PC-3 (cell line): ENCODE data around the gene MYH9.

Experiments
- EZH2 ChIP-seq: fragments of 300-600 bp; sonication (generic); IDR thresholded peaks from one replicate; pipeline ENCODE4 v1.6.1; 2017; ENCODE audit warnings: antibody characterized with exemption, mild to moderate bottlenecking, low read length; ENCODE audit not compliant: unreplicated experiment
- TF ChIP-seq, protein P1 (sequence below): fragments of 300-600 bp; sonication (generic); conservative IDR thresholded peaks from 2 replicates; pipeline ENCODE4 v1.5.1; 2017; ENCODE audit warnings: antibody characterized with exemption, low read depth, mild to moderate bottlenecking, low read length

DNA sequence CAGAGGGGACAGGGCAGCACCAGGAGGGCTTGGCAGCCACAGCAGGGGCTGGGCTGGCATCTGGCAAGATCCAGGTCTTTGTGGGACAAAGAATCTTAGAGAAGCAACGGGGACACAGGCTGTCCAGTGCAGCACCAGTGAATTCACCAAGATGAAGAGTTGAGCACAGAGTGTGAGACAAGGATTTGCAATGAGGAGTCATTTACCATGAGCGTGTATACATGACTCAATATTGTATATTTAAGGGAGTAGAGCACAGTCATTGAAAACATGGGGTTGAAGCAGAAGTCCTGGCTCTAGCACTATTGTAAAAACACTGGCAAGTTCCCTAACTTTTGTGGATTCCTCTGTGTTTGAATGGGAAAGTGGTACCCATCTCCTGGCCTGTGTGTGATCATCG, 131.3 kb downstream of the MYH9 start:
- TF ChIP-seq, protein P1, sequence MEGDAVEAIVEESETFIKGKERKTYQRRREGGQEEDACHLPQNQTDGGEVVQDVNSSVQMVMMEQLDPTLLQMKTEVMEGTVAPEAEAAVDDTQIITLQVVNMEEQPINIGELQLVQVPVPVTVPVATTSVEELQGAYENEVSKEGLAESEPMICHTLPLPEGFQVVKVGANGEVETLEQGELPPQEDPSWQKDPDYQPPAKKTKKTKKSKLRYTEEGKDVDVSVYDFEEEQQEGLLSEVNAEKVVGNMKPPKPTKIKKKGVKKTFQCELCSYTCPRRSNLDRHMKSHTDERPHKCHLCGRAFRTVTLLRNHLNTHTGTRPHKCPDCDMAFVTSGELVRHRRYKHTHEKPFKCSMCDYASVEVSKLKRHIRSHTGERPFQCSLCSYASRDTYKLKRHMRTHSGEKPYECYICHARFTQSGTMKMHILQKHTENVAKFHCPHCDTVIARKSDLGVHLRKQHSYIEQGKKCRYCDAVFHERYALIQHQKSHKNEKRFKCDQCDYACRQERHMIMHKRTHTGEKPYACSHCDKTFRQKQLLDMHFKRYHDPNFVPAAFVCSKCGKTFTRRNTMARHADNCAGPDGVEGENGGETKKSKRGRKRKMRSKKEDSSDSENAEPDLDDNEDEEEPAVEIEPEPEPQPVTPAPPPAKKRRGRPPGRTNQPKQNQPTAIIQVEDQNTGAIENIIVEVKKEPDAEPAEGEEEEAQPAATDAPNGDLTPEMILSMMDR: no peak
- TF ChIP-seq EZH2: no peak
